HPDE6-E6E7 (cell line): ENCODE data around the gene PHEX.
"Not testable (repeated sequence)": the region's sequence is repeated elsewhere in the genome, so short reads cannot be mapped to it uniquely, and the experiment has no call there.

Experiments
- DNase-seq: peaks from one replicate; pipeline ENCODE4 v3.0.0; 2011; ENCODE audit warnings: missing footprints; ENCODE audit errors: extremely low spot score

The PHEX gene

DNA sequence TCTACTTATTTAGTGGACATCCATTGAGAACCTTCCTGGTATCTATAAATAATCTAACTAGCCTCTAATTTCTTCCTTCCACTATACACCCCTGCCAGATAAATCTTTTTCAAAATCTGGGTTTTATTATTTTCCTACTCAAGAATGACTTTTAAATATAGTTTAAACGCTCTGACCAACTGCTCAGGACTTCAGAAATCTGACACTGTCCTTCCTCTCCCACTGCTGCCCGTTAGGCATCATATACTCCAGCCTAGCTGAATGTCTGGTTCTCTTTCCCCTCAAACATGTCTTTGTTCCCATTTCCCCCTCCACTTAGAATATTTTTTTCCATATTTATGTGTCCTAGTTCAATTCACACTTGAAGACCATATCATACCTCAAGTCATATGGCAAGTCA lies 205.4 kb downstream of the PHEX start:
- DNase-seq: no peak

DNA sequence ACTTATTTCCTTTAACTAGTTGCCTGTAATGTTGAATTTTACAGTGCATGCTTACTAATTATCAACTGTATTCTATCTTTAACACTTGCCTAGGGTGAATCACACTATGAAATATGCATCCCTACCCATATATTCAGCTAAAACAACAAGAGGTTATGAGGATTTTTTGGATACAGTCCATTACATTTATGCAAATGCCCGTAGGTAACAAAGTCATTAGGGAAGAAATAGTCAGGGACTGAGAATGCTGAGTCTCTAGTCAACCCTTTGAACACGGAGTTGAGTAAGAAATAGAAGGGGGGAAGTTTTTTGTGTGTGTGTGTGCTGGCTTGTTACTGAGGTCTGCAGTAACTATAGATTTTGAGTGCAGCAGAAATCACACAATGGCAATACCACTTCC lies 214.5 kb downstream of the PHEX start:
- DNase-seq: peak; percentile 50

DNA sequence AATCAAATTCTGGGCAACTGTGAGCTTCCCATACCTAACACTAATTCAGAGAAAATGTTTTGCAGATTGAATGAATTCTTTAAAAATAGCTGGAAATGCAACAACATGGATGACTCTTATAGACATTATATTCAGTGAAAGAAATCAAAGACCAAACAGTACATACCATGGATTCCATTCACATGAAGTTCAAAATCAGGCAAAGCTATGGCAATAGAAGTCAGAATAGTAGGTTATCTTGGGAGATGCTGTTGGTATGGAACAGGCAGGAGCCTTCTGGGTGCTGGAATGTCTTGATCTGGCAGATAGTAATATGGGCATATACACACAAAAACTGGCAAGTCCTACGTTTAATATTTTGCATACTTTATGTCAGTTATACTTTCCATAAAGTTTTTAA lies 215.0 kb downstream of the PHEX start:
- no peak for DNase-seq

DNA sequence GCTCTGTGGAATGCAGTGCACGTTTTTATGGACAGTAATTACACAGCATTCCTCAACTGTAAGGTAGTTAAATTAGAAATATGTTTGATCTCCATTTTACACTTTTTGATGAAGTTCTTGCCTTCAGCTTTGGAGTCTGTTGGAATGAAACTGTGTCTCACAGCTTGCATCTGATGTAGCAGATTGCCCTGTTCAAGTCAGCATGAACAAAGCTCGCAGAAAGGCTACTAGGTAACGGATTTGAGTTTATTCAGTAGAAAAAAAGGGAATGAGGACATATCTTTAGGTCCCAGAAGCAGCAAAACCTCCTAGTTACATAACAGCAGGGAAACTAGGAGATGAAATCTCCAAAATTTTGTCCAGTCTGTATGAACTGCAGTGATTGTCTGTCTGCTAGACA lies 216.3 kb downstream of the PHEX start:
- no peak for DNase-seq

DNA sequence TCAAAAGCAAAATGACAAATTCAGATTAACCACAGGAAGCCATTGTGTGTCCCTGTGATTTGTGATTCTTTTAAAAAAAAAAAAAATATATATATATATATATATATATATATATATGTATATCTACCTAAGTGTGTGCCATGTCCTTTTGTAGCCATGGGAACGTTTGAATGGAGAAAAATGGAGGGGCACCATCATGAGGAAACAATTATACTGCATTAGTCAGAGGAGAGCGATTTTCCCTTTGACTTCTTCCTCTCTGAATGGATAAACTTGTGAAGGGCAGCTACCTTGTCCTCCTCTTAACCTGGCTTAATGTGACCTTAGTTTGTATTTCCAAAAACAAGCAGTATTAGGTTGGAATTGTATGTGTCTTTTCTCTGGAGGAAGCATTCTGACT lies 217.2 kb downstream of the PHEX start:
- DNase-seq: no peak

DNA sequence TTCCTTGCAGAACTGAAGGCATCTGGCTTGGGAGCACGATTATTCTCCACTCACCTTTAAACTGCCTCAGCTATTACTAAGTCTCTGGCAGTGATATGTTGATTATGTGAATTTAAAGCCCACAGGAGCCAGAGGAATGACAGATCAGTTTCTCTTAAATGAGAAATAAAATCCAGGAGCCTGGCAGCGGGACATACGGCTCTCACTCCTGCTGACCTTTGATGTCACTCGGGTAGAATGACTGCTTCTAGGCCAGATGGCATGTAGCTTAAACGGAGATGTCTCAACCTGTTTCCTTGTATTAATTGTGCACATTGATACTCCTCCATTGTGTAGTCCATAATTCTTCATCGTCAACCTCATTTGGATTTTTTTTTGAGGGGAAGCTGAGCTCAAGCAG lies 236.6 kb downstream of the PHEX start:
- no peak for DNase-seq

DNA sequence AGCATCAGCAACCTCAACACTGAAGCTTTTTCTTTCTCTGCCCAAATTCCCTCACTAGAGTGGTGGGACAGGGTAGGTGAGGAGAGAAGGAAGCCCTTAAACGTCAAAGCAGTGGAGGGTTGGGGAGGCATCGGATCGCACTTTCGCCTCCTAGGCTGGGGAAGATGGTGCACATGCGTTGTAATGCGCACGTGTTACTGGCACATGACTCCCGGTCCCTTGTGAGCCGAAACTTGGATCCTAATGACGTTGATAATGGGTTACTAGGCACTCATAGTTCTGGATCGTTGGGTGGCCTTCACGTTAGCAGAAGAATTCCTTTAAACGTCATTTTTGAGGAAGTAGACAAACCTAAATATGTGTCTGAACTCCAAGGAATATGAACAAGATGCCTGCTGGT lies 240.5 kb downstream of the PHEX start, which contains the start of gene CBLL2:
Gene CBLL2 (plus strand): TSS at position 301 of the 400 bp plus-strand sequence. CDS start 79 bp downstream, at position 380.
- DNase-seq: no peak

DNA sequence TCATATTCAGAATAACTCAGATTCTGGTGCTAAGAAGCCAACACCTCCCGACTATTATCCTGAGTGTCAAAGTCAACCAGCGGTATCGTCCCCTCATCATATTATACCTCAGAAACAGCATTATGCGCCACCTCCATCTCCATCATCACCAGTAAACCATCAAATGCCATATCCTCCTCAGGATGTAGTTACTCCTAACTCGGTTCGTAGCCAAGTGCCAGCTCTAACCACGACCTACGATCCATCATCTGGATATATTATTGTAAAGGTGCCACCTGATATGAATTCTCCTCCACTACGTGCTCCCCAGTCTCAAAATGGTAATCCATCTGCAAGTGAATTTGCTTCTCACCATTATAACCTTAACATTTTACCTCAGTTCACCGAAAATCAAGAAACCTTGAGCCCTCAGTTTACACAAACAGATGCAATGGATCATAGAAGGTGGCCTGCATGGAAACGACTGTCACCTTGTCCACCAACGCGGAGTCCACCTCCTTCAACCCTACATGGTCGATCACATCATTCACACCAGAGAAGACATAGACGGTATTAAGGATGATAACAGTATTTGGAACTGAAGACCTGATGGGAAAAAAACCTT lies 241.7 kb downstream of the PHEX start:
- DNase-seq: no peak

DNA sequence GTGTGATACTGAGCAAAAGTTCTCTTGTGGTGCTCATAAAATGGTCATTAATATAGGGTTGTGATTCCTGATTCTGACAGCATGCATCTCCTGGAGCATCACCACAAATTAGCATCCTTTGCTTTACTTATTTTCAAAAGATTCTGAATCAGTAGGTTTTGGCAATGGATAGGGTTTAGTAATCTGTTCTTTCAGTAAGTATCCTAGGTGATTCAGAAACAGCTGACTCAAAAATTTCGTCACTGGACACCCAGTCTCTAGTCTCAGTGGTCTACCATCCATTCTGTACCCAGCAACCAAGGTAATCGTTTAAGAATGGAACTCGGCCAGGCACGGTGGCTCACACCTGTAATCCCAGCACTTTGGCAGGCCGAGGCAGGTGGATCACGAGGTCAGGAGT lies 244.7 kb downstream of the PHEX start:
- no peak for DNase-seq

DNA sequence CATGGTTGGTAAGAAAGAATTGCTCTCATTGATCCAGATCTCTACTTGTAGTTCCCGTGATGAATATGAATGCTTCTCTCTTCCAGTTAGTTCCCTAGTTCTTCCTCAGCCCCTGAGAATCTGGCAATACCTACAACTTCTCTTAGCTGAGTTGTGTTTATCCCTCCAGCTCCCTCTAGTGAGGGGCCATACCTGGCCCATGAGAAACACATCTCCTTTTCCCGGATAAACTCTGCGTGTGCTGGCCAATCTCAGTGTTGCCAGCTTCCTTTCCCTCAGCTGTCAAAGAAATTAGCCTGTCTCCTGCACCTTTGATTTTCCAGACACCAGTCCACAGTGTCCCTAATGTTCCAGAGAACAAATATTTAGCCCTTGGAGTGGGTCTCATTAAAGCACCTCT lies 246.2 kb downstream of the PHEX start:
- DNase-seq: peak; percentile 34

DNA sequence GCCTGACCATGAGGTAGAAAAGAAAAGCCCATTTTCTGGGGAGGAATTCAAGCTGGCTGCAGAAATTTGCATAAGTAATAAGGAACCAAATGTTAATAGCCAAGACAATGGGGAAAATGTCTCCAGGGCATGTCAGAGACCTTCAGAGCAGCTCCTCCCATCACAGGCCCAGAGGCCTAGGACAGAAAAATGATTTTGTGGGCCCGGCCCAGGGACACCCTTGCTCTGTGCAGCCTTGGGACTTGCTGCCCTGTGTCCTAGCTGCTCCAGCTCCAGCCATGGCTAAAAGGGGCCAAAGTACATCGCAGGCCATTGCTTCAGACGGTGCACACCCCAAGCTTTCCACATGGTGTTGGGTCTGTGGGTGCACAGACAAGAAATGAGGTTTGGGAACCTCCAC lies 257.1 kb downstream of the PHEX start:
- DNase-seq: not testable (repeated sequence)

DNA sequence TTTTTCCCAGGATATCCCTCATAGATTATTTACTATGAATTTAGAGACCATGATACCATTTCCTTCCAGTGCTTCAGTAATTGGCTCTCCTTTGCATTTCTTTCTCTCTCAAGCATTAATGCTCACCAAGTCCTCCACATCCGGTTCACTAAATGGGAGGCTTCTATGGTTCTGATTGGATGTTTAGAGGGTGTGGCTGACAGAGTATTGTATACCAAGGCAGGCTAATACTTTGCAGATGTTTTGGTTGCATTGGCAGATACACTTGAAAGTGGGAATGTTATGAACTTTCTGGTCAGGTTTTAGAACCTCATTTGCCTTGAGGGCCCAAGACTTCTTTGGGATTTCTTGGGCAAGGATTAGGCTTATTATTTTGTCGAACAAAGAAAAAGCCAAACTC lies 264.7 kb downstream of the PHEX start:
- DNase-seq: no peak

DNA sequence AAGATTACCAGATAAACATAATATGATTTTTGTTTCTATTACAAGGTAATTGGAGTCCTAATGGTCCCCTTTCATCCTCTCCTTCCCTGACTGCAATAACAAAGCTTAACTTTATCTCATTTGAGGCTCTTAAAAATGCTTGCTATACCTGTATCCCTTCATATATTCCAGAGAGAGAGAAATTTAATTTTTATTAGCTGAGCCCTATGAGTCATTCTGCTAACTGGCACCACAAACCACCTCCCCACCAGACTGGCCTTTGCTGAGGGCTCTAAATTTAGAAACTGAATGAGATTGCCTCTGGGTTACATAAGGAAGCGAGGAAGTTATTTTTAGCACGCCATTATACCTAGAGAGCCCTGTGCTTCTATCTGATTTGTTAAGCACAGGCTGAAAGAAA lies 268.0 kb downstream of the PHEX start:
- DNase-seq: peak; percentile 25
